ENCODE results near the gene SHBG. TPM values are rescaled to one million over a fixed set of nuclear protein-coding genes. Genes with fewer than 3 reads are reported as not detected.
"Not testable (repeated sequence)": the region's sequence is repeated elsewhere in the genome, so short reads cannot be mapped to it uniquely, and the experiment has no call there.

The SHBG gene
- total RNA-seq, 2 donors from 2014 or later = not detected

- no peak overlapping the region for H3K4me3 ChIP-seq
- no peak for TF ChIP-seq CTCF (IDR thresholded peaks at IDR 0.05)
- H3K27me3 ChIP-seq (replicated peaks; ENCODE audit: insufficient read depth) = no peaks in the 10 kb centered on the region
- no peaks in the 10 kb centered on the region for H3K36me3 ChIP-seq
- DNase-seq (ENCODE audit: low spot score) = no peak
- H3K27ac ChIP-seq = no peak overlapping the region
- no peaks in the 10 kb centered on the region for H3K4me1 ChIP-seq (ENCODE audit: control insufficient read depth in 1 of 2, low read depth in 2 of 2)
- H3K9me3 ChIP-seq = no peaks in the 10 kb centered on the region
- no peak for ATAC-seq (ENCODE audit: insufficient number of reproducible peaks, low FRiP score, low read depth)
Observed at GRCh38 chr17:7640783-7641182, 10.8 kb downstream of the SHBG start.

GRCh38 chr17:7641635-7642034 is 11.7 kb downstream of the SHBG start:
- ATAC-seq (ENCODE audit: insufficient number of reproducible peaks, low FRiP score, low read depth); H3K27me3 ChIP-seq (replicated peaks; ENCODE audit: insufficient read depth); H3K4me3 ChIP-seq; H3K4me1 ChIP-seq (ENCODE audit: control insufficient read depth in 1 of 2, low read depth in 2 of 2); H3K36me3 ChIP-seq; H3K27ac ChIP-seq; DNase-seq (ENCODE audit: low spot score); H3K9me3 ChIP-seq: not testable (repeated sequence)

GRCh38 chr17:7644775-7645174 is 14.8 kb downstream of the SHBG start:
- Histone ChIP-seq H3K9me3 (no peaks in the 10 kb centered on the region), H3K27me3 (replicated peaks; ENCODE audit: insufficient read depth) (peaks cover 1% of the 10 kb centered on the region), H3K36me3 (no peaks in the 10 kb centered on the region), H3K27ac (no peak overlapping the region), H3K4me1 (ENCODE audit: control insufficient read depth in 1 of 2, low read depth in 2 of 2) (peaks cover 0 to under 1% of the 10 kb centered on the region in 2 donors), H3K4me3 (no peak overlapping the region)
- no peak for ATAC-seq (ENCODE audit: insufficient number of reproducible peaks, low FRiP score, low read depth)
- TF ChIP-seq CTCF (IDR thresholded peaks at IDR 0.05) = no peak
- no peak for DNase-seq (ENCODE audit: low spot score)

GRCh38 chr17:7646457-7646856 is 16.5 kb downstream of the SHBG start:
- no peak for TF ChIP-seq CTCF (IDR thresholded peaks at IDR 0.05)
- Histone ChIP-seq H3K36me3 (no peaks in the 10 kb centered on the region), H3K9me3 (no peaks in the 10 kb centered on the region), H3K27me3 (replicated peaks; ENCODE audit: insufficient read depth) (peaks cover 17% of the 10 kb centered on the region), H3K4me3 (no peak overlapping the region), H3K27ac (no peak overlapping the region), H3K4me1 (ENCODE audit: control insufficient read depth in 1 of 2, low read depth in 2 of 2) (peaks cover 12 to 17% of the 10 kb centered on the region in 2 donors)
- ATAC-seq (ENCODE audit: insufficient number of reproducible peaks, low FRiP score, low read depth) = no peak
- no peak for DNase-seq (ENCODE audit: low spot score)

GRCh38 chr17:7647018-7647417 is 17.1 kb downstream of the SHBG start:
- H3K27me3 ChIP-seq (replicated peaks; ENCODE audit: insufficient read depth) = peaks cover 23% of the 10 kb centered on the region
- H3K4me1 ChIP-seq (ENCODE audit: control insufficient read depth in 1 of 2, low read depth in 2 of 2) = peaks cover 14 to 22% of the 10 kb centered on the region in 2 donors
- DNase-seq (ENCODE audit: low spot score) = no peak
- no peak overlapping the region for H3K27ac ChIP-seq
- no peak for ATAC-seq (ENCODE audit: insufficient number of reproducible peaks, low FRiP score, low read depth)
- no peaks in the 10 kb centered on the region for H3K9me3 ChIP-seq
- H3K36me3 ChIP-seq = no peaks in the 10 kb centered on the region
- TF ChIP-seq CTCF (IDR thresholded peaks at IDR 0.05) = no peak
- no peak overlapping the region for H3K4me3 ChIP-seq

GRCh38 chr17:7650509-7651096 is 20.7 kb downstream of the SHBG start, which contains the start of gene ATP1B2:
Gene ATP1B2, plus strand, starts transcription at chr17:7650926. Its CDS starts 593 bp downstream, at chr17:7651519.
- Histone ChIP-seq H3K36me3 (no peaks in the 10 kb centered on the region), H3K9me3 (no peaks in the 10 kb centered on the region), H3K27me3 (replicated peaks; ENCODE audit: insufficient read depth) (peaks cover 26% of the 10 kb centered on the region), H3K4me3 (peak within 1 kb of the TSS; percentile 63), H3K27ac (peak within 1 kb of the TSS in 1 of 2 donors; percentile 12), H3K4me1 (ENCODE audit: control insufficient read depth in 1 of 2, low read depth in 2 of 2) (peaks cover 14 to 22% of the 10 kb centered on the region in 2 donors)
- ATAC-seq (ENCODE audit: insufficient number of reproducible peaks, low FRiP score, low read depth) (no peak), DNase-seq (ENCODE audit: low spot score) (no peak)
- TF ChIP-seq CTCF (IDR thresholded peaks at IDR 0.05) = no peak

Measured in thoracic aorta (tissue), 2 donors.